ENCODE results near the gene ADGRG1.

The ADGRG1 gene

DNA sequence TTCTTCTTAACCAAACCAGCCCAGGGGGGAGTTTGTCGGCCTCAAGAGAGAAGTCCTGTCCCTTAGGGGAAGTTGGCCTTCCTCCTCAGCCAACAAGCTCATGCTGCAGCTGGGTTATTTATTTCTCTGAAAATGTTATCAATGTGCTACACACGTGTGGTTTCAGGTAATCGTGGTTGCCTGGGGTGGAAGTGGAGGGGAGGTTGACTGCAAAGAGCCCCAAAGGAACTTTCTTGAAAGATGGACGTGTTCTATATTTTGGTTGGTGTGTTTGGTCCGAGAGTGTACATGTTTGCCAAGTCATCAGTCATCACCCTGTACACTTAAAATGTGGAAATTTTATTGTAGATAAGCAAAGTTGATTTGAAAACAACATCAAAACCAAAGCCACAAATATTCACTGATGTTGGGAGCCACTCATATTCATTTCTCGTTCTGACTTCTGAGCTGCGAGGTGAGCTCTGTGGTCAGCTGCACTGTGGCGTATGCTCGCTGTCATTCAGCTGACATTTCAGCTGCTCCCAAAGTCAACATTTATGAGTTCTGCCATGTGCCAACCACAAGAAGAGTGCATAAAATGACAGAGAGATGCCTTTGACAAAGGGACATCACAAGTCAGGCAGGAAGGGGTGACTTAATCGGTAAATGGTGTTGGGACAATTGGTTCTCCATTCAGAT is 26.5 kb upstream of the ADGRG1 start:
- no peak for DNase-seq (ENCODE audit: low read depth, low spot score)
- TF ChIP-seq FOXP2 (optimal IDR thresholded peaks at IDR 0.05; ENCODE audit: control extremely low read depth, extremely low read length, insufficient read depth) (no peak), POLR2AphosphoS5 (IDR thresholded peaks at IDR 0.05; ENCODE audit: borderline replicate concordance, low read depth, low read length) (no peak), EZH2 (IDR thresholded peaks at IDR 0.05) (no peak)
- Histone ChIP-seq H3K9ac (ENCODE audit: insufficient read length) (no peak overlapping the region), H3K27ac (no peak overlapping the region), H3K9me3 (ENCODE audit: low read depth, low read length) (no peaks in the 10 kb centered on the region), H3K36me3 (ENCODE audit: insufficient read depth, low read length) (no peaks in the 10 kb centered on the region), H3K4me3 (no peak overlapping the region)

DNA sequence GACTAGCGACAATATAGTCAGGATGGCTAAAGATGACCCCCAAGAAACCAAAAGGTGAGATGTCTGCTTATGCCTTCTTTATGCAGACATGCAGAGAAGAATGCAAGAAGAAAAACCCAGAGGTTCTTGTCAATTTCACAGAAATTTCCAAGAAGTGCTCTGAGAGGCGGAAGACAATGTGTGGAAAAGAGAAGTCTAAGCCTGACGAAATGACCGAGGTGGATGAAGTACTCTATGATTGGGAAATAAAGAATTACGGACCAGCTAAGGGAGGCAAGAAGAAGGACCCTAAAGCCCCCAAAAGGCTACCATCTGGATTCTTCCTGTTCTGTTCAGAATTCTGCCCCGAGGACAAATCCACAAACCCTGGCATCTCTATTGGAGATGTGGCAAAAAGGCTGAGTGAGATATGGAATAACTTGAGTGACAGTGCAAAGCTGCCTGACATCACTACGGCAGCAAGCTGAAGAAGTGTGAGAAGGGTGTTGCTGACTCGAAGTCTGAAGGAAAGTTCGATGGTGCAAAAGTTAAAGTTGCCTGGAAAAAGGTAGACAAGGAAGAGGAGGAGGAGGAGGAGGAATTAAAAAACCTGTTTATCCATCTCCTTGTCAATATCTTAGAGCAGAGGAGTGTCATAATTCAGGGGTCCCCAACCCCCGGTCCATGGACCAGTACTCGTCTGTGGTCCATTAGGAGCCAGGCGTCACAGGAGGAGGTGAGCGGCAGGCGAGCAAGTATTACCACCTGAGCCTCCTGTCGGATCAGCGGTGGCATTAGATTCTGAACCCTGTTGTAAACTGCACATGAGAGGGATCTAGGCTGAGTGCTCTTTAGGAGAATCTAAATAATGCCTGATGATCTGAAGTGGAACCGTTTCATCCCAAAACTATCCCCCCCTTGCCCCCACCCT is 25.1 kb upstream of the ADGRG1 start:
- H3K4me3 ChIP-seq: no peak overlapping the region
- DNase-seq (ENCODE audit: low read depth, low spot score): no peak
- H3K27ac ChIP-seq: no peak overlapping the region
- TF ChIP-seq EZH2 (IDR thresholded peaks at IDR 0.05) (no peak), POLR2AphosphoS5 (IDR thresholded peaks at IDR 0.05; ENCODE audit: borderline replicate concordance, low read depth, low read length) (no peak), FOXP2 (optimal IDR thresholded peaks at IDR 0.05; ENCODE audit: control extremely low read depth, extremely low read length, insufficient read depth) (no peak)
- H3K9ac ChIP-seq (ENCODE audit: insufficient read length): no peak overlapping the region
- no peaks in the 10 kb centered on the region for H3K9me3 ChIP-seq (ENCODE audit: low read depth, low read length)
- H3K36me3 ChIP-seq (ENCODE audit: insufficient read depth, low read length): no peaks in the 10 kb centered on the region

DNA sequence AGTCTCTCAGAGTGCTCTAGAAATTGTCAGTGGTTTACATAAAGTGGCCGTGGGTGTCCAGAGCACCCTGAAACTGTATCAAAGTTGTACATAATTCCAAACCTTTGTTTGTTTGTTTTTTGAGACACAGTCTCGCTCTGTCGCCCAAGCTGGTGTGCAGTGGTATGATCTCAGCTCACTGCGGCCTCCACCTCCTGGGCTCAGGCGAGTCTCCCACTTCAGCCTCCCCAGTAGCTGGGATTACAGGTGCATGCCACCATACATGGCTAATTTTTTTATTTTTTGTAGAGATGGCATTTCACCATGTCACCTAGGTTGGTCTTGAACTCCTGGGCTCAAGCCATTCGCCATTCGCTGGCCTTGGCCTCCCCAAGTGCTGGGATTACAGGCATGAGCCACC is 24.3 kb upstream of the ADGRG1 start:
- H3K36me3 ChIP-seq (ENCODE audit: insufficient read depth, low read length): no peaks in the 10 kb centered on the region
- no peak overlapping the region for H3K27ac ChIP-seq
- H3K9ac ChIP-seq (ENCODE audit: insufficient read length): no peak overlapping the region
- no peak overlapping the region for H3K4me3 ChIP-seq
- DNase-seq (ENCODE audit: low read depth, low spot score): no peak
- H3K9me3 ChIP-seq (ENCODE audit: low read depth, low read length): no peaks in the 10 kb centered on the region
- no peak for TF ChIP-seq FOXP2 (optimal IDR thresholded peaks at IDR 0.05; ENCODE audit: control extremely low read depth, extremely low read length, insufficient read depth)
- no peak for TF ChIP-seq POLR2AphosphoS5 (IDR thresholded peaks at IDR 0.05; ENCODE audit: borderline replicate concordance, low read depth, low read length)

DNA sequence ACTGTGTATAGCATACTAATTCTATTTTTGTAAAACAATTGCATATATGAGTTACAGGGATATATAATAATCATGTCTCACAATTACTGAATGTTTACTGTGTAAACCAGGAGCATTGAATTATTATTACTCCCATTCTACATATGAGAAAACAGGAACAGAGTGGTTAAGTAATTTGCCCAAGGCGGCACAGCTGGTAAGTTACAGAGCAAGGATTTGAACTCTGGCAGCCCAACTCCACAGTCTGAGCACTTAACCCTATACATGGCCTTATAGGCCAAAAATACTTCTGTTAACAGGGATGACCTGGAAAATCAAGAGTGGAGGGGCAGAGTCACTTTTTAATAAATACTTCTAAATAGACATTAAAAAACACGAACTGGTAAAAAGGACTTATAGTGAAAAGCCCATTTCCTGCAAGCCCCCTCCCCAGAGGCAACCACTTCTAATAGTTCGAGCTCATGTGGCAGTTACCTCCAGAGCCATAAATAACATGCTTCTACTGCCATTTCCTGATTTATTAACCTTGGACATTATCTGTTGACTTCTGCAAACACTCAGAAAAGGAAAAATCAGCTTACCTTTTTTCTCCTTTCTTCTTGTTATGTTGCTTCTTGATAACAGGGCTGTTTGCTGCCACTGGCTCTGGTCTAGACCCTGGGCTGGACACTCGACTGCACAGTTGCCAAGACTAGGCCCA is 22.1 kb upstream of the ADGRG1 start:
- no peaks in the 10 kb centered on the region for H3K36me3 ChIP-seq (ENCODE audit: insufficient read depth, low read length)
- no peak overlapping the region for H3K27ac ChIP-seq
- DNase-seq (ENCODE audit: low read depth, low spot score): no peak
- no peaks in the 10 kb centered on the region for H3K9me3 ChIP-seq (ENCODE audit: low read depth, low read length)
- H3K4me3 ChIP-seq: no peak overlapping the region
- H3K9ac ChIP-seq (ENCODE audit: insufficient read length): no peak overlapping the region
- TF ChIP-seq POLR2AphosphoS5 (IDR thresholded peaks at IDR 0.05; ENCODE audit: borderline replicate concordance, low read depth, low read length): no peak
- TF ChIP-seq FOXP2 (optimal IDR thresholded peaks at IDR 0.05; ENCODE audit: control extremely low read depth, extremely low read length, insufficient read depth): no peak
- TF ChIP-seq EZH2 (IDR thresholded peaks at IDR 0.05): no peak

DNA sequence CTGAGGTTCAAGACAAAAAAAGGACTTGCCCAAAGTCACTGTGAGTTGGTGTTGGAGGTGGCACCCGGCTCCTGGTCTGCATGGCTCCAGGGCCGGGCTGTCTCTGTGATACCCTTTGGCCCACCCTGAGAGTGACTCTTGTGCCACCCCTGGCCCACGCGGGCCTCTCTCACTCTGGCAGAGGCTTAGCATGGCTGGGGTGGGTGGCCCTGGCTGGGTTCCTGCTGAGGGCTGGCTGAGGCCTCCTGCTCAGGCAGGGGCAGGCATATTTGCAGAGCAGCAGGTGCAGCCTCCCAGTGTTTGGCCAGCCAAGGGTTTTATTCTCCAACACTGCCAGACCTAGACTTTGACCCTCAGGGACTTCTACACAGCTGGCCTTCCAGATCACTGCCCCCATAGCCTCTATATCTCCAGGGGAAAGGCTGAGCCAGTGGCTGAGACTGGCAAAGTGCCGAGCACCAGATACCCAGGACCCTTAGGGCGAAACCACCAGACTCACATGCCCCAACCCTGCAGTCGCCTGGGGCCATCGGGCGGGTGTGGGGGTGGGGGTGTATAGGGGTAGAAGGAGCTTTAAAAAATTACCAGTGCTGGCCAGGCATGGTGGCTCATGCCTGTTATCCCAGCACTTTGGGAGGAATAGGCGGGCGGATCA is 21.5 kb upstream of the ADGRG1 start:
- Histone ChIP-seq H3K9me3 (ENCODE audit: low read depth, low read length) (no peaks in the 10 kb centered on the region), H3K4me3 (no peak overlapping the region), H3K9ac (ENCODE audit: insufficient read length) (no peak overlapping the region), H3K27ac (no peak overlapping the region), H3K36me3 (ENCODE audit: insufficient read depth, low read length) (no peaks in the 10 kb centered on the region)
- TF ChIP-seq FOXP2 (optimal IDR thresholded peaks at IDR 0.05; ENCODE audit: control extremely low read depth, extremely low read length, insufficient read depth) (no peak), EZH2 (IDR thresholded peaks at IDR 0.05) (no peak), POLR2AphosphoS5 (IDR thresholded peaks at IDR 0.05; ENCODE audit: borderline replicate concordance, low read depth, low read length) (no peak)
- DNase-seq (ENCODE audit: low read depth, low spot score): no peak

DNA sequence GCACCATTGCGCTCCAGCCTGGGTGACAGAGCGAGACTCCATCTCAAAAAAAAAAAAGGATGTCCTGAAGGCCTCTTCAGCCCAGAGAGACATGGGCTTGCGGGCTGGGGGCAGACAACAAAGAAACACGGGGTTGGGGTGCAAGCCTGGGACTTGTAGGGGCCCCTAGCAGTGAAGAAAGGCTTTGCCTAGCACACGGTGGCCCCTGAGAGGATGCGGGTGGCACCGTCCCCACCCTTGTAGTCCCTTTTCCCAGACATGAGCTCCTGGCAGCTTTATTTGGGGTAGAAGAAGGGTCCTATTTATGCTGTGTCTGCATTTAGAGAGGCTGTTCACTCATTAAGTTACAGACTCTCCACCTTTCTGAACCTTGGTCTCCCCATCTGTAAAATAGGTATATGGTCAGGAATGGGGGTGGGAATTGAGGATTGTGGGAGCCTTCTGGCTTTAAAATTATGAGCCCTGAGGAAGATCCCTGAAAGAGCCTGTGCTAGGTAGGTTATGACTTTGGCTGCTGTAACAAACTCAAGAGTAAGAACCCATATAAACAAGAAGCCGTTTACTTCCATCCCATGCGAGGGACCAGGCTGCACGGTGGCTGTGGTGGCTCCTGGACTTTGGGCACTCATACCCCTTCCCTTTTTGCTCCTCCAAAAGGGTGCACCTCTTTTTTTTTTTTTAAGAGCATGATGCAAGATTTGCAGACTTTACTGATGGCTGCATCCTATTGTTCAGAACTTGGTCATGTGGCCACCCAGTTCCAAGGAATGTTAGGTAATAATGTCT is 20.6 kb upstream of the ADGRG1 start:
- TF ChIP-seq POLR2AphosphoS5 (IDR thresholded peaks at IDR 0.05; ENCODE audit: borderline replicate concordance, low read depth, low read length) (no peak), FOXP2 (optimal IDR thresholded peaks at IDR 0.05; ENCODE audit: control extremely low read depth, extremely low read length, insufficient read depth) (no peak), EZH2 (IDR thresholded peaks at IDR 0.05) (no peak)
- no peak for DNase-seq (ENCODE audit: low read depth, low spot score)
- Histone ChIP-seq H3K9ac (ENCODE audit: insufficient read length) (no peak overlapping the region), H3K9me3 (ENCODE audit: low read depth, low read length) (no peaks in the 10 kb centered on the region), H3K36me3 (ENCODE audit: insufficient read depth, low read length) (no peaks in the 10 kb centered on the region), H3K27ac (no peak overlapping the region), H3K4me3 (no peak overlapping the region)

DNA sequence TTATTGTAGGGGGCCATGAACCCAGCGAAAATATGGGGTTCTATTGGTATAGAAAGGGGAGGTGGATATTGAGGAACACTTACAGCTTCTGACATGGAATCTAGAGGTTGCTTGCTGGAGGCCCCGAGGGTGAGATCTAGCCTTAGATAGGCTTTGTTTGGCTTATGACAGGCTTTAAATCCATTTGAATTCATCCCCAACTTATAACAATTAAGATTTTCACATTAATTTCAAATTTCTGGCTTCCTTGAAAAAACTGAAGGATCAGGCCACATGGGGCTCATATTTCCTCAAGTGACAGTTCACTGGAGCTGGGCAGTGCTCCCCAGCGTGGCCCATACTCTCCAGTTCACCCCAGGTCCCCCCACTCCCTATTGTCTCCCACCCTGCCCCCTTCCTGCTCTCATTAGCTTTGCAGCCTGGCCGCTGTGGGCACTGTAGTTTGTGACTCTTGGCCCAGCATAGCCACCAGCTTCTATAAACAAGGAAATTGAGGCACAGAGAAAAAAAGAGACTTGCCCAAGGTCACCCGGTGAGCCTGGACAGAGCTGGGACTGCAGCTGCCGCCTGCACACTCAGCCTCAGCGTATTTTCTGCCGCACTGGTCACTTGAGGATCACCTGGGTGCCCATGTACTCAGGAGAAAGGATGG is 19.8 kb upstream of the ADGRG1 start:
- no peak for DNase-seq (ENCODE audit: low read depth, low spot score)
- Histone ChIP-seq H3K4me3 (no peak overlapping the region), H3K27ac (no peak overlapping the region), H3K9me3 (ENCODE audit: low read depth, low read length) (no peaks in the 10 kb centered on the region), H3K9ac (ENCODE audit: insufficient read length) (no peak overlapping the region), H3K36me3 (ENCODE audit: insufficient read depth, low read length) (no peaks in the 10 kb centered on the region)
- TF ChIP-seq FOXP2 (optimal IDR thresholded peaks at IDR 0.05; ENCODE audit: control extremely low read depth, extremely low read length, insufficient read depth): no peak
- TF ChIP-seq EZH2 (IDR thresholded peaks at IDR 0.05): no peak
- TF ChIP-seq POLR2AphosphoS5 (IDR thresholded peaks at IDR 0.05; ENCODE audit: borderline replicate concordance, low read depth, low read length): no peak
